Kidney epithelial cell (primary cell): ENCODE data around the gene FOXP1. TPM values are rescaled to one million over a fixed set of nuclear protein-coding genes. Genes with fewer than 3 reads are reported as not detected.

ENCODE experiments used
- DNase-seq: peaks from one replicate; pipeline ENCODE4 v3.0.0-alpha.2; 2010; ENCODE audit warnings: low read depth
- H3K27me3 ChIP-seq: 2 replicates; pipeline ENCODE4 v1.6.0; 2011; ENCODE audit warnings: low read length; ENCODE audit not compliant: control insufficient read depth, insufficient read depth
- H3K36me3 ChIP-seq: 2 replicates; pipeline ENCODE4 v1.5.1; 2011; ENCODE audit warnings: low read length; ENCODE audit not compliant: control insufficient read depth, insufficient read depth
- H3K4me3 ChIP-seq: 2 replicates; pipeline ENCODE4 v1.5.1; 2011; ENCODE audit warnings: low read depth, mild to moderate bottlenecking, control low read depth, low read length
- total RNA-seq: library from RNA; depleted of rRNA; stranded (reverse); fragments of >200 nt; gene quantifications from 2 replicates; pipeline ENCODE4 v1.2.3, GENCODE V29; 2015
- TF ChIP-seq, protein P1 (sequence below): IDR thresholded peaks from 2 replicates; pipeline ENCODE4 v1.5.1; 2011; ENCODE audit warnings: mild to moderate bottlenecking, moderate library complexity, low read length, control low read depth, inconsistent platforms; ENCODE audit not compliant: insufficient read depth, poor library complexity, severe bottlenecking

Gene FOXP1
- total RNA-seq, 1 donor from 2014 or later = 75.0 TPM

DNA sequence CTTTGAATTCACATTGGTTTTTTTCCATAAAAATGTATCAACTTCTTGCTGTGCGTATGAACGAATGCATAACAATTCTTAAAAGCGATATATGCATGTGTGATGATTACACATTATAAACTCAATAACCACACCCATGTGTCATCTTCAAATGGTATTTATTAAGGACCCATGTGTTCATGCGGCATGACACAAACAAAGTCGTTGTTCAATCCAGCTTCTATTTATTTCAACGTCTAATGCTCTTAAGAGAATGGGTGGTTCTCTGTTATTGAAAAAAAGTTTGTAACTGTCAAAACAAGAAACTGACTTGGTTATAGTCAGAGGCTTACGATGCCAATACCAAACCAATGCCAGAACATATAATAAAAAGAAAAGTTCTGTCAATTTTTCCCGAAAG, 195.9 kb downstream of the FOXP1 start:
- Histone ChIP-seq H3K27me3 (no peaks in the 10 kb centered on the region), H3K36me3 (no peaks in the 10 kb centered on the region), H3K4me3 (no peak overlapping the region)
- no peak for DNase-seq
- TF ChIP-seq, protein P1, sequence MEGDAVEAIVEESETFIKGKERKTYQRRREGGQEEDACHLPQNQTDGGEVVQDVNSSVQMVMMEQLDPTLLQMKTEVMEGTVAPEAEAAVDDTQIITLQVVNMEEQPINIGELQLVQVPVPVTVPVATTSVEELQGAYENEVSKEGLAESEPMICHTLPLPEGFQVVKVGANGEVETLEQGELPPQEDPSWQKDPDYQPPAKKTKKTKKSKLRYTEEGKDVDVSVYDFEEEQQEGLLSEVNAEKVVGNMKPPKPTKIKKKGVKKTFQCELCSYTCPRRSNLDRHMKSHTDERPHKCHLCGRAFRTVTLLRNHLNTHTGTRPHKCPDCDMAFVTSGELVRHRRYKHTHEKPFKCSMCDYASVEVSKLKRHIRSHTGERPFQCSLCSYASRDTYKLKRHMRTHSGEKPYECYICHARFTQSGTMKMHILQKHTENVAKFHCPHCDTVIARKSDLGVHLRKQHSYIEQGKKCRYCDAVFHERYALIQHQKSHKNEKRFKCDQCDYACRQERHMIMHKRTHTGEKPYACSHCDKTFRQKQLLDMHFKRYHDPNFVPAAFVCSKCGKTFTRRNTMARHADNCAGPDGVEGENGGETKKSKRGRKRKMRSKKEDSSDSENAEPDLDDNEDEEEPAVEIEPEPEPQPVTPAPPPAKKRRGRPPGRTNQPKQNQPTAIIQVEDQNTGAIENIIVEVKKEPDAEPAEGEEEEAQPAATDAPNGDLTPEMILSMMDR = no peak

DNA sequence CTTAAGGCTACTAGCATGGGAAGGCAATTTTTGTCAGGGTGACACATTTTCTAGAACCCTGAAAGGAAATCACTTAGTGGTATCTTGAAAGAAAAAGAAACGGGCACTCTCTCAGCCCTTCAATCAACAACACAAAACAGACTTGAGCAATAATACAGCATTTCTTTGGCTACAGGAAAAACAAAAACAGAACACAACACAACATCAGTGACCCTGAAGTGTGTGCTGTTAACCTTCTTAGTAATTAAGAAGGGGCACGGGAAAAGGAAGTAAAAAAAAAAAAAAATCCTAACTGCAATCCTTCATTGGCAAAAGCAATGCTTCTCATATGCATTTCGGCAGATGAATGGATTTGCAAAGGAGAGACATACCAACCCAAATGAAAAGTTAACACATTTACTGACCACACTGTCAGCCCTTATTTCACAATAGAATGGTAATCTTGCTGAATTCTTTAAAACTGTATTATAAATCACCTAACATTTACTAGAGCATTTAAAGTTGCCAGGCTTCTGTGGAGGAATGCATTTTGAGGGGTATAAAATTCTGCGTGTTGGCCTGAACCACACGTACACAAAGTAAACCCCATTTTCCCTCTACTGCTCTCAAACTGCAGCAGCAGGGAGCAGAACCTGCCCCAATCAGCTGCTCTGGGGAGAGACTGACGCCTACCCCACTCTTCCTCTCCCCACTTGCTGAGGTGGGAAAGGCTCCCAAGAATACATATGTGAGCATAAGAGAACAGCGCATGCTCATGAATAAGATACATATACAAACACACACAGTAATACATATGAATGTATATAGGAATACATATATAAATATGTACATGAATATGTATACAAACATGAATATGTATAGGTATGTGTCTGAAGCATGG, 198.5 kb downstream of the FOXP1 start:
- no peak overlapping the region for H3K4me3 ChIP-seq
- no peaks in the 10 kb centered on the region for H3K36me3 ChIP-seq
- no peaks in the 10 kb centered on the region for H3K27me3 ChIP-seq
- TF ChIP-seq, protein P1 = no peak
- no peak for DNase-seq

DNA sequence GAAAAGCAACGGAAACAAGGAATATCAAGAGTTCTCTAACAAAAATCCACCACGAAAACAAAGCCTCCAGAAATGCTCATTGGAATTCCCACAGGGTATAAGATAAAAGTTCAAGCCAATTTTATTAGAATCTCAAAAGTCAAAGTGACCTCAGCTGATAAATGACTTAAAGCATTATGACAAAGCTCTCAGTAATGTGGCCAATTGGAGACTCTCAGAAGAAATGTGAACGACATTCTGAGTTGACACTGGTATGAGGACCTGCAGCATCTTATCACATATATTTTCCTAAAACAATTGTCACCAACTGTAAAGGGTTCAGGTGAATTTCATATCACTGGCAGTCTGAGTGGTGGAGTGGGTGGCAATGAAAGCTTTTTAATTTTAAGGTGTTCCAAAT, 199.1 kb downstream of the FOXP1 start:
- Histone ChIP-seq H3K36me3 (no peaks in the 10 kb centered on the region), H3K27me3 (no peaks in the 10 kb centered on the region), H3K4me3 (no peak overlapping the region)
- DNase-seq = no peak
- TF ChIP-seq, protein P1 = no peak

DNA sequence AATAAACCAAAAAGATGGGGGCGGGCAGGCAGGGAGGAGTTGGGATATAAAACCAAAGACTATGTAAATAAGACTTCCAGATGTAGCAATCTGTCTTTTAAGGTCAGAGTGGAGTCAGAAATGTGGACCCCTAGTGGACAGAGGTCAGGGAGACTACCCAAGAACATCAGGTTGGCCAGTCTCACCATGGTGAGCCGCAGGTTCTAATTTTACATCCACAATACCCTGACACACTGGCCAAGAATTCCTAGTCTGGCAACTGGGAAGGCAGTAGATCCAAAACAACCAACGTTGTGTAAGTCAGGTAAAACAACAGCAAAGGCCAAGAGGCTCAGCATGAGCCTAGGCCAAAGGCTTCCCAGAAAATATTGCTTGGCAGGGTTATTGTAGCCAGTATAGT, 203.4 kb downstream of the FOXP1 start:
- H3K4me3 ChIP-seq = no peak overlapping the region
- TF ChIP-seq, protein P1 = peak; percentile 13
- no peak for DNase-seq

DNA sequence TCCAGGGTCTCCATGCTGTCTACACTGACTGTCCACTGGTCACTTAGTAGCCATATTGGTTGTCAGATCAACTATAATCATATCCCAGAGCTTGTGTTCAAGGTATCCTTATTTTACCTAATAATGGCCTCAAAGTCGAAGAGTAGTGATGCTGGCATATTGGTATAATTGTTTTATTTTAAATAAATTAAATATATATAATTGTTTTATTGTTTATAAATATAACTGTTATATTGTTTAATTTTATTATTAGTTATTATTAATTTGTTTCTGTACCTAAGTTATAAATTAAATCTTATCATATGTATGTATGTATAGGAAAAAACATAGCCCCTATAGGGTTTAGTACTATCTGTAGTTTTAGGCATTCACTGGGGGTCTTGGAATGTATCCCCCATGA, 205.0 kb downstream of the FOXP1 start:
- TF ChIP-seq, protein P1 = no peak
- no peak for DNase-seq
- no peaks in the 10 kb centered on the region for H3K36me3 ChIP-seq
- no peak overlapping the region for H3K4me3 ChIP-seq
- H3K27me3 ChIP-seq = no peaks in the 10 kb centered on the region

More for the DNA sequence above, 203.4 kb downstream of the FOXP1 start:
- Histone ChIP-seq H3K27me3 (no peaks in the 10 kb centered on the region), H3K36me3 (no peaks in the 10 kb centered on the region)
